ENCODE data around the gene PRKCZ.

PRKCZ gene

DNA sequence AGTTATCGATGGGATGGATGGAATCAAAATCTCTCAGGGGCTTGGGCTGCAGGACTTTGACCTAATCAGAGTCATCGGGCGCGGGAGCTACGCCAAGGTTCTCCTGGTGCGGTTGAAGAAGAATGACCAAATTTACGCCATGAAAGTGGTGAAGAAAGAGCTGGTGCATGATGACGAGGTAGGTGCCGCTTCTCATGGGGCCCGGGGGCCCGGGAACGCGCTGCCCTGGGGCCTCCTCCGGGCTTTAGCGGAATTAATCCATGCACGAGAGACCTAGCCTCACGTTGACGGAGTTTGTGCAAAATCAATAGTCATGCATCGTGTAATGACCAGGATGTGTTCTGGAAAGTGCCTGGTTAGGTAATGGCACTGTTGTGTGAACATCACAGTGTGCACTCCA, 100.6 kb downstream of the PRKCZ start:
- no peak overlapping the region for H3K4me3 ChIP-seq (ENCODE audit: low read depth, low read length)

GRCh38 chr1:2151252-2151651, 101.0 kb downstream of the PRKCZ start:
- H3K4me3 ChIP-seq (ENCODE audit: low read depth, low read length): no peak overlapping the region

- H3K4me3 ChIP-seq (ENCODE audit: low read depth, low read length): no peak overlapping the region
Observed at GRCh38 chr1:2151911-2152310, 101.7 kb downstream of the PRKCZ start.

- no peak overlapping the region for H3K4me3 ChIP-seq (ENCODE audit: low read depth, low read length)
Observed at GRCh38 chr1:2152954-2153353, 102.7 kb downstream of the PRKCZ start.

DNA sequence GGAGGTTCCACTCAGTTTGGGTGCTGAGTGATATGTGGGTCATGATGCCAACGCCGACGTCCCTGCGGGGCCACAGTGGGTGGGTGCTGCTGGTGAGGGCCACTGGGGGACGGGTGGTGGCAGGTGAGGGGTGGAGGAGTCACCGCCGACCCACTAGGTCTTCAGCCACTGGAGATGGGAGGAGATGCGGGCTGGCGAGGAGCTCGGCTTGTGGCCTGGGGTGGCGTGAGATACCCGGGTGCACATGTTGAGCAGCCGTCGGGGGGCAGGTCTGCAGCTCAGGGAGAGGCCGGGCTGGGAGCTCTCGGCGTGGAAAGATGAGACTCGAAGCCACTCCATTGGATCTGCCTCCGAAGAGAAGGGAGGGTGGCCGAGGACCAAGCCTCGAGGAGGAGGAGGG, 103.8 kb downstream of the PRKCZ start:
- no peak overlapping the region for H3K4me3 ChIP-seq (ENCODE audit: low read depth, low read length)

- no peak overlapping the region for H3K4me3 ChIP-seq (ENCODE audit: low read depth, low read length)
Observed at GRCh38 chr1:2155147-2155598, 105.0 kb downstream of the PRKCZ start.

- no peak overlapping the region for H3K4me3 ChIP-seq (ENCODE audit: low read depth, low read length)
Observed at GRCh38 chr1:2155788-2156187, 105.6 kb downstream of the PRKCZ start.

DNA sequence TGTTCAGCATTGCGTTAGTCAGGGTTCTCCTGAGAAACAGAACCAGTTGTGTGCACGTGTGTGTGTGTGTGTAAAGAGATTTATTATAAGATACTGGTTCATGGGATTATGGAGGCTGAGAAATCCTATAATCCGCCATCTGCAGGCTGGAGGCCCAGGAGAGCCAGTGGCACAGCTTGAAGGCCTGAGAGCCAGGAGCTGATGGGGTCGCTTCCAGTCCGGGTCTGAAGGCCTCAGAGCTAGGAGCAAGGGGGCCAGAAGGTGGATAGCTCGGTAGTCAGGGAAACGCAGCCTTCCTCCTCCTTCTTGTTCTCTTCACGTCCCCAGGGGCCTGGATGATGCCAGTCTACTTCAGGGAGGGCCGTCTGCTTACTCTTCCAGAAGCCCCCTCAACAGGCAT, 106.7 kb downstream of the PRKCZ start:
- no peak overlapping the region for H3K4me3 ChIP-seq (ENCODE audit: low read depth, low read length)

DNA sequence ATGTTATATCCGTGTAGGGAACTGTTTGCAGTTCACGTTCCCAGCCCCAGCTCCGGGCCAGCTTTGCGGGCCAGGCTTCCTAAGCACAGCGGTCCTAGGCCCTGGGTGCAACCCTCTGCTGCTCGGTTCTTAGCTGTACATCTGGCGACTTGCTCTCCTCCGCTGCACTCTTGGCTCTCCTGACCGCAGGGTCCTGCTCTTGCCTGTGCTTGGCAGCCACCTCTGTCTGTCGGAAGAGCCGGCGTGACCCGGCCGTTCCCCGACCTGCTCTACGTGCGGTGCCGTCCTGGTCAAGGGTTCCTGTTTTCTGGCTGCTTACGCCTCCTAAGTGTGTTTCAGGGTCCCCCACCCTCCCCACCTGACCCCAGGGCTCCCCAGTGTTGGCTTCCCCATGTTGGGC, 107.6 kb downstream of the PRKCZ start:
- H3K4me3 ChIP-seq (ENCODE audit: low read depth, low read length): no peak overlapping the region

GRCh38 chr1:2158272-2158671, 108.1 kb downstream of the PRKCZ start:
- H3K4me3 ChIP-seq (ENCODE audit: low read depth, low read length): no peak overlapping the region

DNA sequence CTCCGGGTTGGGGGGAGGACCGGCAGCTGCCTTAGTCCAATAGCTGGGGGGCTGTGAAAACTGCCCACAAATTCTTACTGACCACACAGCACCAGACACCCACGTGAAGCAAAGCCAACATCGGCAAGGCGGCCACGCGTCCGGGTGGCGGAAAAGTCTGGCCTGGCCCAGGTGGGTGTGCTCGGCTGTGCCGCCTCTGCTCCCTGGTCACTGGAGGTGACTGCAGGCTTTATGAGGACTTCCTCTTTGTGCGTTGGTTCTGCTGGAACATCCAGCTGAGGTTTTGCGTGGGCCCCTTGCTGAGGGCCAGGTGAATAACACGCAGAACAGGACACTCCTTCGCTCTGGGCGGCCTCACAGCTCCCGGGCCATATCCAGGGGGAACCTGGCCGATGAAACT, 108.9 kb downstream of the PRKCZ start:
- no peak overlapping the region for H3K4me3 ChIP-seq (ENCODE audit: low read depth, low read length)

DNA sequence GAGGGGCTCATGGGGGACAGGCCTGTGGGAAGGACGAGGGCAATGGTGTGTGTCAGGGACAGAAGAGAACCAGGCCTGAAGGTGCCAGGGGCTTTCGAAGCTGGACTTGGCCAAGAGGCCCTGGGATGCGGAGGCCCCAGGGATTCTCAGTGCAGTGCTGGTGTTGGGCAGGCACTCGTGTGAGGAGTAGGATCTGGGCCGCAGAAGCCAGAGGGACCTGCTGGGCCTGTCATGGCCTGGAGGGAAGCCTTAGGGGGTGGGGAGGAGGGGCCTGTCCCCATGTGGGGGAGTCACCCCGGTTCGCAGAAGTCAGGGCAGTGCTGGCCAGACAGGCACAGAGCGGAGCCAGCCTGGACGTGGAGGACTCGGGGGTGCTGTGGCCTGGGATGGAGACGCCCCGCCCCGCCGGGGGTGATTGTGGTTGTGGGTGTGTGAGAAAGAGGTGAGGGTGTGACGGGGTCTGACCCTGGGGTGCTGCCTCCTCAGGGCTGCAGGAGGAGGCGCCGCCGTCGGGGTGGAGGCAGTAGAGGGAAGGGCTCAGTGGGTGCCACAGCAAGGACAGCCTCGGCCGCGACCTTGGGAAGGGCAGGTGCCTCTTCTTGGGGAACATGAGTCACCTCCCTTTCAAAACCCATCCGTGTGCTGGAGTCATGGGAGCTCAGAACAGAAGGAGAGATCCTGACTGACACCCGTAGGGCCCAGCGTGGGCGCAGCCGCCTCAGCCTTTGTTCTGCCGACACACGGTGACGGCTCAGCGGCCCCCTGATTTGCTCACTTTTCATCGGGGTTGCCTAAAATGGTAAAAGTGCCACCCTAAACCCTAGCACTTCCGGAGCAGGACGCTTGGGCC, 110.5 kb downstream of the PRKCZ start:
- no peak overlapping the region for H3K4me3 ChIP-seq (ENCODE audit: low read depth, low read length)

DNA sequence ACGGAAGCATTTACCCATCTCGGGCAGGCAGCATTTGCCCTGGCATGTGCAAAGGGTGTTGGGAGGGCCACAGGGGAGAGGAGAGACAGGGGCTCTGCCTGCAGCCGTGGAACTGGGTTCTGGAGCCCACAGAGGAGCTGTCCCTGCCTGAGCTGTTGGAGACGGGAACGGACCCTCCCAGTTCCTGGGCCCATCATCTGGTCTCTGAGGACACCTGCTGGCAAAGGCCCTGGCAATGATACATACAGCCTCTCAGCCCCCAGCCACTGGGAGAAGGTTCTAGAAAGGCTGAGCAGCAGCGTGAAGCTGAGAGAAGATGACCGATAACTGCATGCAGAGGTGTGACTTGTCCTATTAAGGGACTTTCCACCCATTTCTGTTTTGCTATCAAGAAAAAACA, 113.0 kb downstream of the PRKCZ start:
- H3K4me3 ChIP-seq (ENCODE audit: low read depth, low read length): no peak overlapping the region

DNA sequence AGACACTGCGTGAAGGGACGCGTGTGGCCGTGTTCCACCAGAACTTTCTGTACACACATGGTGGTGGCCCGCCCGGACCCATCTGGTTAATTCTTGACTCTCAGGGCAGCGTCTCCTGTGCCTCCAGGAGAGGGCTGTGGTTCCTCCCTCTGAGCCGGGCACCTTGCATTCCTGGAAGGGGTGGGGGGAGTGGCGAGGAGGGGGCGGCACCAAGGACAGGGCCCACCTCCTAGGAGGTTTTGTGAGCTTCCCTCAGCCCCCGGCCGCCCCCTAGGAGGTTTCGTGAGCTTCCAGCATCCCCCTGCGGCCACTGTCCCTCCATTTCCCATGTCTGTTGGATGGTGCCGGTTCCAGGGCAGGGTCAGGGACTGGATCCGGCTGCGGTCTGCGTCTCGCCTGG, 115.4 kb downstream of the PRKCZ start:
- no peak overlapping the region for H3K4me3 ChIP-seq (ENCODE audit: low read depth, low read length)

GRCh38 chr1:2166254-2166653, 116.0 kb downstream of the PRKCZ start:
- no peak overlapping the region for H3K4me3 ChIP-seq (ENCODE audit: low read depth, low read length)

DNA sequence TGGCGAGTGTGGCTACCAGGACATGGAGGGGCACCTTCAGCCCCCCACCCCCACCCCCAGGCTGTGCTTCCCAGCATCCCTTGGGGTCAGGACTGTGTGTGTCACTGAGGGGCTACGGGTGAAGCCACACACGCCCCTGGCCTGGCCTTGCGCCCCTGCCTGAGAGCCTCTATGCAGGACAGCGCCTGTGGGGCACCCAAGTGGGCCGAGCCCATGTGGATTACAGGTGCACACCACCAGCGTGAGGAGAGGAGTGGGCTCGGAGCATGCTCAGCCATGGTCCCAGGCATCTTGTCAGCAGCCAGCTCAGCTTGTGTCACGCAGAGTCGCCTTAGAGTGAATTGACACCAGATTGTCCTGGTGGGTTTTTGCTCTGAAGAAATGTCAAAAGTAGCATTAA, 116.5 kb downstream of the PRKCZ start:
- no peak overlapping the region for H3K4me3 ChIP-seq (ENCODE audit: low read depth, low read length)

- no peak overlapping the region for H3K4me3 ChIP-seq (ENCODE audit: low read depth, low read length)
Observed at GRCh38 chr1:2168090-2168489, 117.9 kb downstream of the PRKCZ start.

DNA sequence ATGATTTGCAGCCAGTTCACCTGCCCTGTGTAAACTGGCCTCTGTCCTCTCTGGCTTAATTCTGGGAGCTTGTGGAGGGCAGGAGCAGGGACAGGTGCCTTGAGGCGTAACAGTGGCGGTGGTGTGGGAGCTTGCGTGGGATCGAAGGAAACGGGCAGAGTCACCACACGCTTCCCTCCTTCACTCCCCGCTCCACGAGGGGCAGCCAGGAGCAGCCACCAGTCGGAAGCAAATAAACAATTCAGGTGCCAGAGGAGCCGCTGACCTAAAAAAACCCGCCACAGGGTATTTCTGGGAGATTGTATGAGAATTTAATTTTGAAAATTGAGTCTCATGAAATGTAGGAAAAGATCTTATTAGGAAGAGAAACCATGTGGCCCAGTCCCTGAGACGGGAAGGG, 118.3 kb downstream of the PRKCZ start:
- H3K4me3 ChIP-seq (ENCODE audit: low read depth, low read length): no peak overlapping the region

DNA sequence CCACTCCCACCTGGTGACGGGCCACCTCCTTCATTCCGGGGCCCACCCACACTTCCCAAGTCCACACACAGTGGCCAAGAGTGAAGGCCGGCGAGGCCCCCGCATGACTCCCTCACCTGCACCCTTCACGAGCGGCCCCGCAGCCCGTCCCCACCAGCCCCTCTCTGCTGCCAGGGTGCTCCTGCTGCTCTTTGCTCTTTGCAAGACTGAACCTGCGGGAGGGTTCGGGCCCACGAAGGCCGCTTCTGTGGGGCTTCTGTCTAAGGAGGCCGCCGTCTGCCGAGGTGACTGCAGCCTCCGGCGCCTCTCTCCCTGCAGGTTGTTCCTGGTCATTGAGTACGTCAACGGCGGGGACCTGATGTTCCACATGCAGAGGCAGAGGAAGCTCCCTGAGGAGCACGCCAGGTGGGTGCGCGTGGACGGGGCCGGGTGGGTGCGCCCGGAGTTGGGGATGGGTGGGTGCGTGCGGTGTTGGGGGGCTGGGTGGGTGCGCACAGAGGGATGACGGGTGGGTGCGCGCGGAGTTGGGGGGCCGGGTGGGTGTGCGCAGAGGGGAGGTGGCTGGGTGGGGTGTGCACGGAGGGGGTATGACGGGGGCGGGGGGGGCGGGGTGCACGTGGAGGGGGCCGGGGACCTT, 119.1 kb downstream of the PRKCZ start:
- no peak overlapping the region for H3K4me3 ChIP-seq (ENCODE audit: low read depth, low read length)

GRCh38 chr1:2170211-2170610, 120.0 kb downstream of the PRKCZ start:
- H3K4me3 ChIP-seq (ENCODE audit: low read depth, low read length): no peak overlapping the region

- H3K4me3 ChIP-seq (ENCODE audit: low read depth, low read length): no peak overlapping the region
Observed at GRCh38 chr1:2172012-2172411, 121.8 kb downstream of the PRKCZ start.

- no peak overlapping the region for H3K4me3 ChIP-seq (ENCODE audit: low read depth, low read length)
Observed at GRCh38 chr1:2172551-2173146, 122.4 kb downstream of the PRKCZ start.

All from iPS-11a (cell line).